Measurements from ENCODE around the gene ST3GAL5.
"Not testable (repeated sequence)": the region's sequence is repeated elsewhere in the genome, so short reads cannot be mapped to it uniquely, and the experiment has no call there.

The ST3GAL5 gene

DNA sequence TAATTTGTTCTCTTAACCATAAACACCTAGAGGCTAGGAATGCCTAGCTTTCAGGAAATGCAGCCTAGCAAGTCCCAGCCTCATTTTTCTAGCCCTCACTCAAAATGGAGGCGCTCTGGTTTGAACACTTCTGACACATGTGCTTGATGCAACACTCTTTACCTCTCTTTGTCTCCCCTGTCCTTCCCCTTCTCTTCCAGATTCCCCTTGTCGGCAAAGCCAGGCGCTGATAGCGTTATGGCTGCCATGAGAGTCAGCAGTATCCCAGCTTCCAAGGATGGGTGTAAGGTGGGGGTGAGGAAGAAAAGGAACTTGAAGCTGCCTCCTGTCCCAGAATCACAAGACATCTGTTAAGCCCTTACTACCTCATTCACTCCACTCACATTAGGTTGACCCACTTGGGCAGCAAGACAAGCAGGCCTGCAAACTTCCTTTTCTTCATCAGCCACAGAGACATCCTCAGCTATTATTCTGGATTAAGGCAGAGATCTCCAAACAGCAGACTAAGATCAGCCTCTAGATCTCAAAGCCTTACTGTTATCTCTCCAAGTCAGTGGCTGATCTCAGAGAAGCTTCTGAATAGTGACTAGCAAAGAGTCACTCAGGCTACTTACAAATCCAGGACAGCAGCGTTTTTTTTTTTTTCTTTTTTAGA, 1.9 kb upstream of the ST3GAL5 start:
- DNase-seq, result no peak

DNA sequence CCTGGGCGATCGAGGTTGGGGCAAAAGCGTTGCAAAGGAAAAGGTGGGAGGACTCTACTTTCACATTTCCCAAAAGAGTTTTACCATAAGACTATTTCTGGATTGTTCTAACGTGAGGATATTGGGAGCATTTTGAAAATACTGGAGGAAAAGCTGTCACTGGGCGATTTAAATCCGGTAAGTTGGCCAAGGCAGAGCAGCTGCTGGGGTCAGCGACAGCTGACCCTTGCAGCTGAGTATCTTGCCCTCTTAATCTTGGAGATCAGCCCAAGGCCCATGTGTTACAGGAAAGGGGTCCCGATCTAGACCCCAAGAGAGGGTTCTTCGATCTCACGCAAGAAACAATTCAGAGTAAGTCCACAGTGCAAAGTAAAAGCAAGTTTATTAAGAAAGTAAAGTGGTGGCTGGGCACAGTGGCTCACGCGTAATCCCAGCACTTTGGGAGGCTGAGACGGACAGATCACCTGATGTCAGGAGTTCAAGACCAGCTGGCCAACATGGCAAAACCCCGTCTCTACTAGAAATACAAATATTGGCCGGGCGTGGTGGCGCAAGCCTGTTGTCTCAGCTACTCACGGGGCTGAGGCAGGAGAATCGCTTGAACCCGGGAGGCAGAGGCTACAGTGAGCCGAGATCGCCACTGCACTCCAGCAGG, 964 bp upstream of the ST3GAL5 start:
- no peak for DNase-seq

GRCh38 chr2:85888020-85888683, 638 bp downstream of the ST3GAL5 start:
- peak; percentile 53 for DNase-seq

DNA sequence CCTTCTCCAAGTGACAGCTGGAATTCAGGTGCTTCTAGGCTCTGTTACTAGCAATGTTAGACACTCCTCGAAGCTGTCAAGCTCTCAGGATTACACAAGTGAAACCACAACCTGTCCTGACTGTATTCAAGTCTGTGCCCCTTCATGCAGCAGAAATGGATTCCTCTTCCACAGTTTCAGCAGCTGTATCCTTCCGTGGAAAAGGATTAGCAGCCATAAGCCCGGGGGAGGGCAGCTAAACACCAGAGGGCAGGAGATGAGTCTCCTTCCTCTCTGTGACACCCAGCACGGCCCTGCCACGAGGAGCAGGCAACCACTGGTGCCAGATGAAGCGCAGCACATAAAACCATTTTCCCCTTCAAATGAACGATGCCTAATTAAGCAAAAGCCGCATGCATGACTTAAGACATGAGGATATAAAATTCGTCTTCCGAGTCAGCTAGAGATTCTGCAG, 1.2 kb downstream of the ST3GAL5 start:
- DNase-seq, result peak; percentile 71

DNA sequence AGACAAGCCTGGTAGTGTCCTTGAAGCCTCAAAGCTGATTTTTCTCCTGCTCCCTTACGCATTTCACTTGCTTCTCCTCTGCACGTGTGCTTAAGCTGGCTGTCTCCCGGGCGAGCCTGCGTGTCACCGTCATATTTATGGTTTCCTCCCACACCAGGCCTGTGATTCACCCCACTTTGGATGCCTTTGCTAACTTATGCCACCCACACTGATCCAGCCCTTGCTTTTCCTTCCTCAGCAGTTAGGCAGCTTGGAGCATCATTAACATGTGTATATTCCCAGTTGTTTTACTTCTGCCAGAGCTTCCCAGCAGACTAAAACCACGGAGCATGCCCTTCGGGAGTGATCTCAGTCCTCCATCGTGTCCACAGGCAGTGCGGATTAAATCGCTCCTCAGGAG, 2.2 kb downstream of the ST3GAL5 start:
- DNase-seq, result peak; percentile 68

DNA sequence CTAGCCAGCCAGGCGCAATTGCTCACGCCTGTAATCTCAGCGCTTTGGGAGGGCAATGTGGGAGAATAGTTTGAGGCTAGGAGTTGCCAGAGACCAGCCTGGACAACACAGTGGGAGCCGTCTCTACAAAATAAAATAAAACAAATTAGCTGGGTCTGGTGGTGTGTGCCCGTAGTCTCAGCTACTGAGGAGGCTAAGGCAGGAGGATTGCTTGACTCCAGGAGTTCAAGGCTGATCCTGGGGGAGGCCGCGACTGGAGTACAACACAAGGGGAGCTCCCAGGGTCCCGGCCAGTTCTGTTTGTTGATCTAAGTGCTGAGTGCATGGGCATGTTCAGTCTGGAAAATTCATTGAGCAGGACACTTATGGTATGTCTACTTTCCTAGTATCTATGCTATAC, 2.6 kb downstream of the ST3GAL5 start:
- DNase-seq, result no peak

GRCh38 chr2:85881781-85882180, 7.0 kb downstream of the ST3GAL5 start:
- not testable (repeated sequence) for DNase-seq

DNA sequence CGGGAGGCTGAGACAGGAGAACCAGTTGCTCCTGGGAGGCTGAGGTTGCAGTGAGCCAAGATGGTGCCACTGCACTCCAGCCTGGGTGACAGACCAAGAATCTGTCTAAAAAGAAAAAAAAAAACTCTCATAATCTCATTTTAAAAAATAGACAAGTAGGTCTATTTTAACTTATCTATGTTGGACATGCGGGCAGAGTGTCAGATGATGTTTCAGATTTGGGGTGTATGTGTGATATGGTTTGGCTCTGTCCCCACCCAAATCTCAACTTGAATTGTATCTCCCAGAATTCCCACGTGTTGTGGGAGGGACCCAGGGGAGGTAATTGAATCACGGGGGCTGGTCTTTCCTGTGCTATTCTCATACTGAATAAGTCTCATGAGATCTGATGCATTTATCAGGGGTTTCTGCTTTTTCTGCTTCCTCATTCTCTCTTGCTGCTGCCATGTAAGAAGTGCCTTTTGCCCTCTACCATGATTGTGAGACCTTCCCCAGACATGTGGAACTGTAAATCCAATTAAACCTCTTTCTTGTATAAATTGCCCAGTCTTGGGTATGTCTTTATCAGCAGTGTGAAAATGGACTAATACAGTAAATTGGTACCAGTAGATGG, 8.0 kb downstream of the ST3GAL5 start:
- DNase-seq, result not testable (repeated sequence)

GRCh38 chr2:85878719-85879370, 9.9 kb downstream of the ST3GAL5 start:
- DNase-seq, result peak; percentile 22

- DNase-seq, result no peak
Measured at GRCh38 chr2:85875350-85876050, 13.3 kb downstream of the ST3GAL5 start.

GRCh38 chr2:85873679-85874078, 15.1 kb downstream of the ST3GAL5 start:
- no peak for DNase-seq

DNA sequence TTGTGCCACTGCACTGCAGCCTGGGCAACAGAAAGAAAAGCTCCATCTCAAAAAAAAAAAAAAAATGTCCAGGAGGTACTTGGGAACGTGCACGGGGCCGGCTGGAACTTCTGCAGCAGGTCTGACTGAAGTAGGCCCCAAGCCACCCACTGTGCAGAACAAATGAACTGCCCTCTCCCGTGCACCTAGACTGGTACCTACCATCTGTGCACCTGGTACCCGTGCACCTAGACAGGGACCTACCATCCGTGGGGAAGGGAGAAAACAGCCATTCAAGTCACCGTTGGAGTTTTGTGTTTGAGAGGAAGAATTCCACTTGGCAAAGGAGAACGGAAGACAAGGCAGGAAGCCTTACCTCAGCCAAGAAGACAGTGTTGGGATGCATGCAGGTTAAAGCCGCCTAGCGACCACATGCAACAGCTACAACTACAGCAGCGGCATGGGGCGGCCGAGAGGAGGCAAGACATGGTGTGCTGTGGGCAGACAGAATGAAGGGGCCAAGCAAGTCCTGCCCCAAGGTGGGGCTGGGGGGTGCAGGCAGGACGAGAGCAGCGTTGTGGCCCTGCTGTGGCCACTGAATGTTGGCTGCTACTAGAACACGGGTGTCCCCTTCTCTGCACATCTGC, 16.1 kb downstream of the ST3GAL5 start:
- DNase-seq, result no peak

DNA sequence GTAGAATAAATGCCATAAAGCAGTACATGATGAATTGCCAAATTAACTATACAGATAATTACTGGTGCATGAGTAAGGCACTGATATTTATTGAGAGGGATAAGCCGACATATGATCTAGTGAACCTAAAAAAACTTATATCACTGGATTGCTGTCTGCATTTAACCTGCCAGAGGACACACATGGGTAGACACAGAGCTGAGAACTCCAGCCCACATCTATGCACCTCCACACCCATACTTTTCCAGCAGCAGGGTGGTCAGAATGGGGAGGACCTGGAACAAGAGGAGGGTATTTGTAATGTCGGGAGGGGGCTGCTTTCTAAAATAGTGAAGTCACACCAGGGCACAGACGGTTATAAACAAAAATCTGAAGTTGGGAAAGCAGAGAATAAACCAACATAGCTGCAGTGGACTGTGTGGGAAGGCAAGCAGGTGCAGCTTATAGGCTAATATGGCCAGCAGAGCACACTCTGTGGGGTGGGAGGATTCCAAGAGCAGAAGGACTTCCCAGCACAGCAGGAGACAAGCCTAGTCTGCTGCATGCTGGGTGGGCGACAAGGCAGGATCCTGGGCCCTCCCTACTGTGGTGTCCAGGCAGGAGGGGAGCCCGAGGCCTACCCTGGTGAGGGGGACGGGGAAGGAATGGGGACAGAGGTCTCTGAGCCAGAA, 17.2 kb downstream of the ST3GAL5 start:
- no peak for DNase-seq

DNA sequence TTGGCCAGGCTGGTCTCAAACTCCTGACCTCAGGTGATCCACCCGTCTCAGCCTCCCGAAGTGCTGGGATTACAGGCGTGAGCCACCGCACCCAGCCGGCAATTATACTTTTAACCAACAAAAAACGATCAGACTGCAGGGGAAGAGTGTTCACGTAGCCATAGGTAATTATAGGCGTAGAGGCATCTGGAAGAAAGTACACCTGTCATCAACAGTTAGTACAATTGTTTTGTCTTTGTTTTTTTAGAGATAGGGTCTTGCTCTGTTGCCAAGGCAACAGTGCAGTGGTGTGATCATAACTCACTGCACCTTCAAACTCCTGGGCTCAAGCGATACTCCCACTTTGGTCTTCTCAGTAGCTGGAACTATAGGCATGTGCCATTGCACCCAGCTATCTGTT, 20.0 kb downstream of the ST3GAL5 start:
- DNase-seq, result no peak

DNA sequence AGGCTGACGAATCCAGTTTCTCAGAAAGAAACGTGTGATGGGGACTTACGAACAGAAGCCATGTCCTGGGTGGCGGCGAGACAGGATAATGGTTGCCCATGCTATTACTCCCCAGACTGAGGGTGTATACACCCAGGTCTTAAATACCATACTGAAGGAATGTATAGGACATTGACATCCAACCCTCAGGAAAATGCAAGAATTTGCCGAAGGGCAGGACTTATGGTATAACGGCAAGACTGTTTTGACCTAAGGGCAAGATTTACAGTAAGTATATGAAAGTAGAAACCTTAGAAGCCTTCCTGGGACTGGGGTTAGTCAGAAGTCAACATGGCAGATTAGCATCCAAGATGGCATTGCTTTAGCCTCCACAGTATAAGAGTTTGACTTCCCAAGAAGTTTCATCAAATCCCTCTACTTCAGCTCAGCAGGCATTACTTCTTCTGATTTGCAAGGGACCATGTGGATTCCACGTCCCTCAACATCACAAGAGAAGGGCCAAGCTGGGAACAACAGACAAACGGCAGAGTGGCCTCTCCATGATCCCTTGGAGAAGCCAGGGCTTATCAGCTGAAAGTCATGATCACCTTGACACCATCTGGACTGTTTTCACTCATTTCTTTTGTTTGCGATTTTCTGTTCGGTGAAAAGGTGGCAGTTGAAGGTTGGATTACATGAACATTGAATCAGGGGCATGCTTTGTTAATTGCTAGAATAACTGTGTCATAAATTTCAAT, 21.1 kb downstream of the ST3GAL5 start:
- DNase-seq, result no peak

DNA sequence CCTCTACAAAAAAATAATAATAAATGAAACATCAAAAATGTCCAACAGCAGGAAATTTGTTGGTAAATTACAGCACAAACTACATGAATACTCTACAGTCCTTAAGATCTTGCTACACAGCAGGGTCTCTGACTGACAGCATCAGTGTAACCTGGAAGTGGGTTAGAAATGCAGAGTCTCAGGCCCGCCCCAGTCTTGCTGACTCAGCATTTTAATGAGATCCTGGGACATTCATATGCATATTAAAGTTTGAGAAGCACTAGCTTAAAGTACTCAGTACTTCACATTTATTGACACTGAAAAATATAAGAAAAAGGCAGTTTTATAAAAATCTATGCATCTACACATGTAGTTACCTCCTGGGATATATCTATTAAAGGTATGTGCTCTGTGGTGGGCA, 21.7 kb downstream of the ST3GAL5 start:
- DNase-seq, result no peak

DNA sequence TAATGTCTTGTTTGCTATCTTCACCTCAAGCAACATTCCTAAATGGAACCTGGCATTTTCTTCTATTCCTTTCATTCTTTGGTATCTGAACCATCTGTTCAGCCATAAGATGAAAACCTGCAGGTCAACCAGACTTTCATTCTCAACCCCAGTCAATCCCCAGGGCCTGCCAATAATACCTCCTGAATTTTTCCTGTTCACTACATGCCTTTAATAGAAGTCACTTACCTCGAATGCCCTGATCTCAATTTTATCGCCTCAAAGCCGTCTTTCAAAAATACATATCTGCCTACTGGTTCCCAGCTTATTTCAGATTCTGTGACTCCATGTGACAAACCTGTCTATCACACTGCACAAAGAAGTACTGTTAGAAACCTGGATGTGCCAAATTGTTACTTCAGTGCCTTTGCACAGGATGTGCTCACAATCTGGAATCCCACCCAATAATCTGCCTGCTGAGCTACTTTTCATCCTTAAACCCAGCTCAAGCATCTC, 22.6 kb downstream of the ST3GAL5 start:
- no peak for DNase-seq

DNA sequence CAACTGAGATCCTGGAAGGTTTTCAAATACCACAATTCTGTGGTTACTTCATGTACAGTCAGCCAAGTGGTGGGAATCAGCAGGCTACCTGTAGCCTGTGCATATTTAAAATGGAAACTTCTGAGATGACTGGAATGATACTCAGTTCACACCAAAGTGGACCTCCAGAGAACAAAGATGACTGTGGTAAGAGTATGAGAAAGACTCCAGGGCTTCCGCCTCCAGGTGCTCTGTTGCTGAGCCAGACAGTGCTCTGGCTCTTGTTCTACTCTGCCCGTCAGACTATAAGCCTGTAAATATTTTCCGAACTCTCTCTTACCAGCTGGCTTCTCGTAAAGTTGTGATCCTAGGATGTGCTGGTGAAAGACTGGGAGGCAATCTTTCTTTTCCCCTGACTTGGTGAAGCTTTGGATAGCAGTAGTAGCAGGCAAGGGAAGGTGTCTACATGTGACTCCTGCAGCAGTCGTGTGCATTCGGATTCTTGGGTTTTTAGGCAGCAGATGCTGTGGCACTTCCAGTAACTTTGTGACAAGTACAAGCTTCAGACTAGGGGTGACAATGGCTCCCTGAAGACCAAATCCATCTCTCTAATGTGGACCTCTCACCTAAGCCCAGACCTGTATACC, 23.1 kb downstream of the ST3GAL5 start:
- no peak for DNase-seq

DNA sequence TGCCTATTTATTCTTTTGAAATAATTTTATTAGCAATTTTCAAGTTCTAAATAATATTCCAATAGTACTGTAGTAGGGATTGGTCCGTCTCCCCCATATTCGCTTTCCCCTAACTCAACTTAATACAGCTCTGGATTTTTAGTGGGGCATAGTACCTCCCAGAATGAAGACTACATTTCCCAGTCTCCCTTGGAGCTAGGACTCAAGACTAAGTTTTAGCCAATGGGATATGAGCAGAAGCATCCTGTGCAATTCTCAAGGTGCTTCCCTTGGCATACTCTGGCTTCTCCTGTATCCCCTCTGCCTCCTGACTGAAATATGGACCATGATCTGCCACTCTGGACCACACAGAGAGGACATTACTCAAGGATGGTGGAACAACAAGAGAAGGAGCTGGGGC, 24.1 kb downstream of the ST3GAL5 start:
- DNase-seq, result no peak

DNA sequence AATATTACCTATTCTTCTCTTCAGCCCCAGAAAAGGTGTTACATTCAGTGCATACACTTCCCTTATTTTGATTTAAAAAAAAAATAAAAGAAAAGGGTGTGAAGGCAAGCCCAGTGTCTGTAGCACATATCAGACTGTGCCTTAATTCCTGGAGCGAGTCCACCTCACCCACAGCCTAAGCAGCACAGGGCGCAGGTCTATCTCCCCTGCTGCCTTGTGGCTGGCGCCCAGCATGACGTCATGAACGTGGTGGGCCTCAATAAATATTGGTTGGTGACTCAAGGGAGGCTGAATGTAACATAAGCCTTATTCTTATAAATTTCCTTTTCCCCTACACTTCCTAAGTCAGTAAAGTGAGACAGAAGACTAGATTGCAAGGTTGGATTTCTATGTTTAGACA, 26.4 kb downstream of the ST3GAL5 start:
- DNase-seq, result peak; percentile 54
